Endodermal cell (in vitro differentiated cells): ENCODE measurements around the gene SETX. TPM values are rescaled to one million over a fixed set of nuclear protein-coding genes. Genes with fewer than 3 reads are reported as not detected.

Source experiments
- DNase-seq: peaks from one replicate; pipeline ENCODE4 v3.0.0-alpha.2; 2017
- H3K27ac ChIP-seq: 2 replicates; pipeline ENCODE4 v1.5.1; 2013; ENCODE audit warnings: mild to moderate bottlenecking, low read depth, low read length, moderate library complexity
- H3K27me3 ChIP-seq: 2 replicates; pipeline ENCODE4 v1.6.1; 2013; ENCODE audit warnings: mild to moderate bottlenecking, low read length, moderate library complexity; ENCODE audit not compliant: insufficient read depth, control insufficient read depth, poor library complexity, severe bottlenecking
- H3K36me3 ChIP-seq: 2 replicates; pipeline ENCODE4 v1.7.0; 2013; ENCODE audit warnings: mild to moderate bottlenecking, low read length, moderate library complexity; ENCODE audit not compliant: control insufficient read depth, insufficient read depth
- H3K4me1 ChIP-seq: one replicate; pipeline ENCODE4 v1.7.0; 2013; ENCODE audit warnings: low read length; ENCODE audit not compliant: control insufficient read depth, insufficient read depth
- H3K4me3 ChIP-seq: 2 replicates; pipeline ENCODE4 v1.5.1; 2013; ENCODE audit warnings: mild to moderate bottlenecking, low read length, moderate library complexity
- H3K9ac ChIP-seq: 2 replicates; pipeline ENCODE4 v1.6.1; 2013; ENCODE audit warnings: mild to moderate bottlenecking, low read length, moderate library complexity; ENCODE audit not compliant: poor library complexity, severe bottlenecking; ENCODE audit errors: extremely low read depth
- H3K9me3 ChIP-seq: 2 replicates; pipeline ENCODE4 v1.6.1; 2013; ENCODE audit warnings: mild to moderate bottlenecking, low read length, moderate library complexity; ENCODE audit not compliant: control insufficient read depth
- H3K27ac Mint-ChIP-seq: 2 replicates; pipeline ENCODE4 v1.8.0; 2020; ENCODE audit warnings: mixed read lengths
- H3K27me3 Mint-ChIP-seq: 2 replicates; pipeline ENCODE4 v1.8.0; 2021; ENCODE audit warnings: mild to moderate bottlenecking, mixed read lengths; ENCODE audit not compliant: insufficient read depth
- H3K36me3 Mint-ChIP-seq: 2 replicates; pipeline ENCODE4 v1.8.0; 2020; ENCODE audit warnings: low read depth, mixed read lengths
- H3K4me1 Mint-ChIP-seq: 2 replicates; pipeline ENCODE4 v1.8.0; 2020; ENCODE audit warnings: mixed read lengths
- H3K4me3 Mint-ChIP-seq: 2 replicates; pipeline ENCODE4 v1.8.0; 2020; ENCODE audit warnings: mild to moderate bottlenecking, moderate library complexity, mixed read lengths
- H3K9me3 Mint-ChIP-seq: 2 replicates; pipeline ENCODE4 v1.8.0; 2020; ENCODE audit warnings: mild to moderate bottlenecking, mixed read lengths
- CTCF ChIP-seq: fragments of 200-600 bp; sonication (generic); conservative IDR thresholded peaks from 2 replicates; pipeline ENCODE4 v1.5.0; 2021; ENCODE audit warnings: antibody characterized with exemption, mild to moderate bottlenecking
- WGBS, 2 experiments: methylation state at CpG; one replicate each; pipeline versions ENCODE4 v1.1.5 to v1.1.7; 2013; ENCODE audit warnings: missing lambda C conversion rate in 2 of 2, mixed read lengths in 1 of 2; ENCODE audit not compliant: insufficient coverage in 1 of 2, insufficient read length in 1 of 2; 5-methylcytosine and 5-hydroxymethylcytosine counted together
- total RNA-seq, 2 donors: library from RNA; stranded (reverse); fragmentation: NEBNext Ultra II Directional in 1 of 2; extraction: Animal tissue kit (Norgen Biotek cat#: 25700) in 1 of 2; gene quantifications; 2 replicates in 1 of 2; 3 replicates in 1 of 2; pipeline ENCODE4 v1.2.1, GENCODE V29; 2021

SETX gene
- total RNA-seq, 2 donors from 2014 or later = 40.0 to 53.3 TPM

GRCh38 chr9:132288966-132289365 lies 65.8 kb downstream of the SETX start:
- no peak for DNase-seq
- H3K4me1 ChIP-seq = no peaks in the 10 kb centered on the region
- H3K9ac ChIP-seq = no peak overlapping the region
- no peaks in the 10 kb centered on the region for H3K27me3 ChIP-seq
- 94 to 100% methylated on average over 1 to 2 of the region's 2 CpGs for WGBS, 2 experiments
- no peaks in the 10 kb centered on the region for H3K4me1 Mint-ChIP-seq
- H3K36me3 Mint-ChIP-seq = peaks cover 61% of the 10 kb centered on the region
- no peak overlapping the region for H3K4me3 ChIP-seq
- no peaks in the 10 kb centered on the region for H3K9me3 Mint-ChIP-seq
- no peak overlapping the region for H3K27ac ChIP-seq
- no peaks in the 10 kb centered on the region for H3K27me3 Mint-ChIP-seq
- peaks cover 73% of the 10 kb centered on the region for H3K36me3 ChIP-seq
- H3K4me3 Mint-ChIP-seq = no peak overlapping the region
- H3K27ac Mint-ChIP-seq = peak overlapping the region; percentile 48
- no peak for TF ChIP-seq CTCF
- H3K9me3 ChIP-seq = no peaks in the 10 kb centered on the region

DNA sequence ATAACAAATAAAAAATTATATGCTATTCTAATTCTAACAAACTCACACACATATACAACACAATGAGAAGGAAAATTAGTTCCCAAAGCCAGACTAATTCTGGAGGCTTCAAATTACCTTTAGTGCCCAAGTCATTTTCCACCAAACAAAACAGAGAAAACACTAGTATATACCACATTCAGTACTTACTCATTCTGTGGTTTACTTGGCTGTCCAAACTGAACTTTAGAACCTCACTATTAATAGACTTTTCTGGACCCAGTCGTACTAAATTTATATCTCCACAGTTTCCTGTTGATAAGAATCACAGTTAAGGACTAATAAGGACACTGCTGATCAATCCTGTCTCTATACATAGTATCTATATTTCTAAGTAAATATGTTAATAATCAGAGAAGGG lies 66.4 kb downstream of the SETX start:
- TF ChIP-seq CTCF = no peak
- H3K9ac ChIP-seq = no peak overlapping the region
- no peak overlapping the region for H3K4me3 Mint-ChIP-seq
- H3K36me3 Mint-ChIP-seq = peaks cover 64% of the 10 kb centered on the region
- peaks cover 75% of the 10 kb centered on the region for H3K36me3 ChIP-seq
- H3K27me3 Mint-ChIP-seq = no peaks in the 10 kb centered on the region
- H3K4me1 Mint-ChIP-seq = no peaks in the 10 kb centered on the region
- H3K4me1 ChIP-seq = no peaks in the 10 kb centered on the region
- no peak overlapping the region for H3K27ac ChIP-seq
- no peak overlapping the region for H3K27ac Mint-ChIP-seq
- DNase-seq = no peak
- H3K4me3 ChIP-seq = no peak overlapping the region
- no peaks in the 10 kb centered on the region for H3K27me3 ChIP-seq
- 85% methylated on average over 1 of the region's 1 CpG; no CpG with 5 or more reads in 1 of the 2 experiments for WGBS, 2 experiments
- H3K9me3 ChIP-seq = no peaks in the 10 kb centered on the region
- no peaks in the 10 kb centered on the region for H3K9me3 Mint-ChIP-seq

DNA sequence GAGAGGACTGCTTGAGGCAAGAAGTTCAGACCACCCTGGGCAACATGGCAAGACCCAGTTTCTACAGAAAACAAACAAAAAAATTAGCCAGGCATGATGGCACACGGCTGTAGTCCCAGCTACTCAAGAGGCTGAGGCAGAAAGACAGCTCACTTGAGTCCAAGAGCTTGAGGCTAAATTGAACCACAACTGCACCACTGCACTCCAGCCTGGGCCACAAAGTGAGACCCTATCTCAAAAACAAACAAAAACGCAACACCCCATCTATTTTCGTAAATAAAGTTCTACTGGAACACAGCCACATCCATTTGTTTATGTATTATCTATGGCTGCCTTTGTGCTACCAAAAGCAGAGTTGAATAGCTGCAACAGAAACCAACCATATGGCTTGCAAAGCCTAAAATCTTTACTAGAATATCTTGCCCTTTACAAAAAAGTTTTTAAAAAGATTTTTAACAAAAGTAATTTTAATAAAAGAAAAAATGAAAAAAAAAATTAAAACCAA lies 67.5 kb downstream of the SETX start:
- H3K4me1 ChIP-seq = no peaks in the 10 kb centered on the region
- Mint-ChIP-seq H3K4me1 (no peaks in the 10 kb centered on the region), H3K4me3 (no peak overlapping the region), H3K9me3 (no peaks in the 10 kb centered on the region), H3K27me3 (no peaks in the 10 kb centered on the region), H3K36me3 (peaks cover 65% of the 10 kb centered on the region), H3K27ac (no peak overlapping the region)
- peaks cover 78% of the 10 kb centered on the region for H3K36me3 ChIP-seq
- TF ChIP-seq CTCF = no peak
- WGBS, 2 experiments = 93 to 100% methylated on average over 1 to 3 of the region's 3 CpGs
- H3K9ac ChIP-seq = no peak overlapping the region
- DNase-seq = no peak
- no peak overlapping the region for H3K27ac ChIP-seq
- no peak overlapping the region for H3K4me3 ChIP-seq
- no peaks in the 10 kb centered on the region for H3K9me3 ChIP-seq
- H3K27me3 ChIP-seq = no peaks in the 10 kb centered on the region
